Measurements from ENCODE around the gene TP53I13. TPM values are rescaled to one million over a fixed set of nuclear protein-coding genes. Genes with fewer than 3 reads are reported as not detected.
A peak's percentile ranks its signal among the peaks of the same experiment; 100 is the strongest.

The TP53I13 gene
- total and polyA plus RNA-seq, 2 of the 4 experiments (the other 2 are of a cell fraction): 22.0 to 48.3 TPM

GRCh38 chr17:29616300-29617048 lies 48.0 kb downstream of the TP53I13 start (continued):
- no peak for TF ChIP-seq USF2 (IDR thresholded peaks at IDR 0.05; ENCODE audit: low read depth, low read length)

DNA sequence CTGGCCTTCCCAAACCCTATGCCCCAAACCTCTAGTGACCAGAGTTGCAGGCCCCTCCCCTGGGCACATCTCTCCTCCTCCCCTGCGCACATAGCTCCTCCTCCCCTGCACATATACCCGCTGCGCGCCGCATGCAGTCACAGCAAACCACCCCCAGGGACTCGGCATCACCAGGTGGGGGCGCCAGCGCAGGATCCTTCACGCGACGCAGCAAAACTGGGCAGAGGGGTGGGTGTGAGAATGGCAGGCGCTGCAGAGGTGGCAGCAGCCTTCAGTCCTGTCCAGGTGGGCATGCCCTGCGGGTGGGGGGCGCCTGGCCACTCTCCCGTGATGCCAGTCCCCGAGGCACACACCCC lies 48.6 kb downstream of the TP53I13 start:
- H4K8ac ChIP-seq (ENCODE audit: low read depth in 2 of 2, low read length in 2 of 2): no peak overlapping the region; a peak in 1 of 4 replicates
- peak overlapping the region; percentile 25 for H2AK9ac ChIP-seq (replicated peaks; ENCODE audit: low read depth, low read length, poor library complexity)
- DNase-seq: peak; percentile 38
- H3K9me1 ChIP-seq (ENCODE audit: insufficient read depth, low read length): peaks cover 25% of the 10 kb centered on the region
- peaks cover 0 to 21% of the 10 kb centered on the region in 2 experiments; a peak in 1 of 4 replicates for H3K79me1 ChIP-seq (ENCODE audit: low read depth in 1 of 2, low read length in 2 of 2)
- no peak overlapping the region for H3K56ac ChIP-seq (ENCODE audit: extremely low read depth, insufficient read depth, low read length)
- no peak overlapping the region for H2BK5ac ChIP-seq (ENCODE audit: low read depth, low read length, poor library complexity, severe bottlenecking)
- POLR2A ChIA-PET (ENCODE audit: unreplicated experiment): interaction anchor here (1.0 kb wide), 1 partner anchor 144 kb away, joined by 5 read pairs; no protein-coding TSS in a partner anchor
- no peak overlapping the region for H3K14ac ChIP-seq (replicated peaks; ENCODE audit: low read depth, low read length)
- no peak overlapping the region for H3K27ac ChIP-seq (ENCODE audit: insufficient read depth, low read length)
- no peak overlapping the region for H3K4me3 ChIP-seq (ENCODE audit: insufficient read depth, low read depth, low read length)
- peaks cover 2% of the 10 kb centered on the region; the same call in 1 of the 2 replicates for H3K36me3 ChIP-seq (ENCODE audit: control insufficient read depth, insufficient read depth, low read length)
- H4K91ac ChIP-seq (ENCODE audit: insufficient read depth, low read depth, low read length): no peak overlapping the region
- H2BK15ac ChIP-seq (ENCODE audit: low read depth, low read length): no peak overlapping the region
- H2AFZ ChIP-seq (replicated peaks; ENCODE audit: low read length, poor library complexity): peak overlapping the region; percentile 81
- TF ChIP-seq, protein P1, sequence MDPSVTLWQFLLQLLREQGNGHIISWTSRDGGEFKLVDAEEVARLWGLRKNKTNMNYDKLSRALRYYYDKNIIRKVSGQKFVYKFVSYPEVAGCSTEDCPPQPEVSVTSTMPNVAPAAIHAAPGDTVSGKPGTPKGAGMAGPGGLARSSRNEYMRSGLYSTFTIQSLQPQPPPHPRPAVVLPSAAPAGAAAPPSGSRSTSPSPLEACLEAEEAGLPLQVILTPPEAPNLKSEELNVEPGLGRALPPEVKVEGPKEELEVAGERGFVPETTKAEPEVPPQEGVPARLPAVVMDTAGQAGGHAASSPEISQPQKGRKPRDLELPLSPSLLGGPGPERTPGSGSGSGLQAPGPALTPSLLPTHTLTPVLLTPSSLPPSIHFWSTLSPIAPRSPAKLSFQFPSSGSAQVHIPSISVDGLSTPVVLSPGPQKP (IDR thresholded peaks at IDR 0.05; ENCODE audit: borderline replicate concordance, low read depth, low read length): no peak
- TF ChIP-seq MAZ (IDR thresholded peaks at IDR 0.05; ENCODE audit: borderline replicate concordance, low read depth, low read length): peak; percentile 12; the same call in 1 of the 2 replicates
- TF ChIP-seq RAD21 (IDR thresholded peaks at IDR 0.05; ENCODE audit: low read length): peak; percentile 15
- TF ChIP-seq MXI1 (IDR thresholded peaks at IDR 0.05; ENCODE audit: borderline replicate concordance, low read depth, low read length): no peak
- peak; percentile 42 for TF ChIP-seq CTCF (conservative IDR thresholded peaks at IDR 0.05; ENCODE audit: low read depth, low read length)
- no TSS peak for BruUV-seq (replicated peaks)
- no peak overlapping the region for H2AK5ac ChIP-seq (ENCODE audit: low read depth, low read length)
- H3K18ac ChIP-seq (ENCODE audit: low read depth, low read length): no peak overlapping the region
- in situ Hi-C loops (cut with MboI; ENCODE audit: low sequenced_read_pairs) (no loop called here), intact Hi-C loops (cut with micrococcal nuclease) (no loop called here), dilution Hi-C loops (cut with HindIII; ENCODE audit: low sequenced_read_pairs, unreplicated experiment) (no loop called here)
- H2BK120ac ChIP-seq (ENCODE audit: low read depth, low read length): no peak overlapping the region
- H3K4me1 ChIP-seq (ENCODE audit: control insufficient read depth, insufficient read depth, low read length): peaks cover 13% of the 10 kb centered on the region
- H3K9me3 ChIP-seq (ENCODE audit: control insufficient read depth, insufficient read depth, low read length): no peaks in the 10 kb centered on the region
- ATAC-seq (ENCODE audit: low read depth): peak; percentile 28; the same call in 1 of the 2 replicates
- no CpG with 5 or more reads among the region's 16 CpGs for WGBS, 2 experiments (ENCODE audit: extremely low coverage in 2 of 2, insufficient read length in 1 of 2)
- H3K9ac ChIP-seq (ENCODE audit: low read depth, low read length): no peak overlapping the region
- H3K27me3 ChIP-seq (ENCODE audit: control insufficient read depth, insufficient read depth, low read length): no peaks in the 10 kb centered on the region; the same call in 1 of the 2 replicates
- CTCF ChIA-PET: interaction anchor here (0.5 to 2.2 kb wide), 7 partner anchors 10 to 168 kb away, joined by 3 to 5 read pairs (median 3); no protein-coding TSS in a partner anchor
- H3K4ac ChIP-seq (ENCODE audit: low read depth, low read length): no peak overlapping the region
- no peak overlapping the region for H3K23ac ChIP-seq (ENCODE audit: low read depth, low read length)
- no peak overlapping the region for H2BK20ac ChIP-seq (ENCODE audit: low read depth, low read length)
- H4K5ac ChIP-seq (ENCODE audit: low read depth, low read length): no peak overlapping the region
- no peak overlapping the region for H3K4me2 ChIP-seq (ENCODE audit: low read depth, low read length)
- peaks cover 9% of the 10 kb centered on the region; the same call in 1 of the 2 replicates for H4K20me1 ChIP-seq (ENCODE audit: insufficient read depth, low read length)

Measured in IMR-90 (cell line).